OCI-LY7 (cell line): ENCODE data around the gene RASIP1. TPM values are rescaled to one million over a fixed set of nuclear protein-coding genes. Genes with fewer than 3 reads are reported as not detected.

ENCODE experiments used
- BruUV-seq: library from RNA; stranded (reverse); fragments of 400-500 nt; replicated peaks from 2 replicates; lab custom pipeline; 2021; lab: Mats Ljungman, UMichigan
- CTCF ChIA-PET: fragments of 300-600 bp; sonication (Branson Sonifier 250); formaldehyde crosslinking; loops from one replicate; lab custom pipeline; 2022; ENCODE audit warnings: antibody characterized with exemption; ENCODE audit not compliant: unreplicated experiment; lab: Charles Lee
- POLR2A ChIA-PET: fragments of 300-600 bp; sonication (Branson Sonifier 250); formaldehyde crosslinking; loops from one replicate; lab custom pipeline; 2022; ENCODE audit warnings: antibody characterized with exemption; lab: Charles Lee
- DNase-seq: peaks from one replicate; pipeline ENCODE4 v3.0.0-alpha.2; 2015; ENCODE audit warnings: low spot score
- H2AFZ ChIP-seq: fragments of 200-600 bp; sonication (generic), shearing (Covaris generic); 2 replicates; pipeline ENCODE4 v1.6.1; 2014; ENCODE audit warnings: mild to moderate bottlenecking, antibody characterized with exemption, low read length, moderate library complexity
- H3K27ac ChIP-seq: fragments of 200-600 bp; sonication (generic); 2 replicates; pipeline ENCODE4 v1.5.1; 2014; ENCODE audit warnings: mixed run types, low read depth, mild to moderate bottlenecking, moderate library complexity, low read length, inconsistent platforms; ENCODE audit not compliant: poor library complexity, severe bottlenecking
- H3K36me3 ChIP-seq: fragments of 200-600 bp; sonication (generic); 2 replicates; pipeline ENCODE4 v1.6.1; 2014; ENCODE audit warnings: mild to moderate bottlenecking, antibody characterized with exemption, low read length, moderate library complexity, mixed read lengths; ENCODE audit not compliant: insufficient read depth
- H3K4me1 ChIP-seq: fragments of 200-600 bp; sonication (generic); 2 replicates; pipeline ENCODE4 v1.5.1; 2014; ENCODE audit warnings: mild to moderate bottlenecking, low read length; ENCODE audit not compliant: insufficient read depth, poor library complexity, severe bottlenecking
- H3K4me2 ChIP-seq: fragments of 200-600 bp; sonication (generic); 2 replicates; pipeline ENCODE4 v1.6.1; 2014; ENCODE audit warnings: mild to moderate bottlenecking, low read length
- H3K4me3 ChIP-seq: fragments of 200-600 bp; sonication (generic); 2 replicates; pipeline ENCODE4 v1.5.1; 2014; ENCODE audit warnings: mild to moderate bottlenecking, low read depth, low read length; ENCODE audit not compliant: poor library complexity, severe bottlenecking
- H3K79me2 ChIP-seq: fragments of 200-600 bp; sonication (generic); 2 replicates; pipeline ENCODE4 v1.6.1; 2016; ENCODE audit warnings: low read depth, mild to moderate bottlenecking, low read length, moderate library complexity, mixed read lengths; ENCODE audit not compliant: insufficient read depth
- H3K9me2 ChIP-seq: fragments of 200-600 bp; sonication (generic); 2 replicates; pipeline ENCODE4 v1.6.1; 2016; ENCODE audit warnings: mild to moderate bottlenecking, low read length, mixed read lengths; ENCODE audit not compliant: insufficient read depth
- H3K9me3 ChIP-seq: fragments of 200-600 bp; sonication (generic); 2 replicates; pipeline ENCODE4 v1.6.1; 2014; ENCODE audit warnings: mild to moderate bottlenecking, mixed run types, low read length, mixed read lengths
- H4K20me1 ChIP-seq: fragments of 200-600 bp; sonication (generic); 2 replicates; pipeline ENCODE4 v1.6.1; 2014; ENCODE audit warnings: mild to moderate bottlenecking, antibody characterized with exemption, low read length, moderate library complexity, mixed read lengths; ENCODE audit not compliant: insufficient read depth
- EZH2phosphoT487 ChIP-seq: fragments of 200-600 bp; sonication (generic); IDR thresholded peaks from 2 replicates; pipeline ENCODE4 v1.6.1; 2018; ENCODE audit warnings: low read depth, borderline replicate concordance, mild to moderate bottlenecking, mixed run types, antibody characterized with exemption, low read length, moderate library complexity, mixed read lengths
- intact Hi-C: fragments of 100-400 bp; cut with micrococcal nuclease; formaldehyde crosslinking; loops from one replicate; pipeline ENCODE4 v1.10.0; 2022; ENCODE audit not compliant: unreplicated experiment
- total RNA-seq, 2 experiments: library from RNA; depleted of rRNA in 1 of 2; stranded (reverse); fragments of >200 nt in 1 of 2; shearing (Covaris generic) in 1 of 2; gene quantifications; 2 replicates each; pipeline ENCODE4 v1.2.3, GENCODE V29; 2014 to 2022
- TF ChIP-seq, protein P1 (sequence below): fragments of 200-600 bp; sonication (generic); conservative IDR thresholded peaks from 2 replicates; pipeline ENCODE4 v1.5.1; 2014; ENCODE audit warnings: mild to moderate bottlenecking, antibody characterized with exemption, low read length, moderate library complexity, mixed read lengths

The RASIP1 gene
- total RNA-seq, 2 experiments from 2014 or later: 0.09 to 0.36 TPM

DNA sequence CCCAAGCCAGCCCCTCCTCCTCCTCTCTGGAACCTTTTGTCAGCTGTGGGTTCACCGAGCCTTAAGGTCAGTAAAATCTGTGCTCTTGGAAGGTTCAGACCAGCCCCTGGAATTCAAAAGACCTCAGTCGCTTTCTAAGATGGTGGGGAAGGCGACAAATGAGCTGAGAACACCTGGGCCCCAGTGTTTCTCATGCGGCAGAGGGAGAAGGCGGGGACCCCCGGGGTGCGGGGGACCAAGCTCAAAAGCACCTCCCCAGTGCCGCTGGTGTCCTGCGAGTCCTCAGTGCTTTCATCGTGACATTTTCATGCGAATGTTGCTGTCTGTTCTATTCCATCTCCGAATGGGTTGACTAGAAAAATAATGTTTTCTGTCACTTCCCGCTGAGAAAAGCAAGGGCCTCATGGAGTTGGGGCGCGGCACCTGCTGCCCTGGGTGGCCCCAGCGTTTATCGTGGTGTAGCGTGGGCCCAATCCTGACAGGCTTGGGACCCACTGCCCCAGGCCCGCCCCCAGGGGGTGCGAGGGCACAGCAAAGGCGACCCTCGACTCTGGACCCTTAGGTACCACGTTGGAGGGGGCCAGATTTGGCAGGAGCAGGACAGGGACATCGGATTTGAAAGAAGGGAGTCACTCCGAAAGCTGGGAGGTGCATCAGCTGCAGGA, 66.8 kb downstream of the RASIP1 start:
- no peak for DNase-seq
- no peak overlapping the region for H2AFZ ChIP-seq
- no peak overlapping the region for H3K4me2 ChIP-seq
- no peaks in the 10 kb centered on the region for H3K9me2 ChIP-seq
- H3K4me3 ChIP-seq: no peak overlapping the region
- peaks cover 2% of the 10 kb centered on the region for H3K4me1 ChIP-seq
- no peaks in the 10 kb centered on the region for H4K20me1 ChIP-seq
- TF ChIP-seq, protein P1, sequence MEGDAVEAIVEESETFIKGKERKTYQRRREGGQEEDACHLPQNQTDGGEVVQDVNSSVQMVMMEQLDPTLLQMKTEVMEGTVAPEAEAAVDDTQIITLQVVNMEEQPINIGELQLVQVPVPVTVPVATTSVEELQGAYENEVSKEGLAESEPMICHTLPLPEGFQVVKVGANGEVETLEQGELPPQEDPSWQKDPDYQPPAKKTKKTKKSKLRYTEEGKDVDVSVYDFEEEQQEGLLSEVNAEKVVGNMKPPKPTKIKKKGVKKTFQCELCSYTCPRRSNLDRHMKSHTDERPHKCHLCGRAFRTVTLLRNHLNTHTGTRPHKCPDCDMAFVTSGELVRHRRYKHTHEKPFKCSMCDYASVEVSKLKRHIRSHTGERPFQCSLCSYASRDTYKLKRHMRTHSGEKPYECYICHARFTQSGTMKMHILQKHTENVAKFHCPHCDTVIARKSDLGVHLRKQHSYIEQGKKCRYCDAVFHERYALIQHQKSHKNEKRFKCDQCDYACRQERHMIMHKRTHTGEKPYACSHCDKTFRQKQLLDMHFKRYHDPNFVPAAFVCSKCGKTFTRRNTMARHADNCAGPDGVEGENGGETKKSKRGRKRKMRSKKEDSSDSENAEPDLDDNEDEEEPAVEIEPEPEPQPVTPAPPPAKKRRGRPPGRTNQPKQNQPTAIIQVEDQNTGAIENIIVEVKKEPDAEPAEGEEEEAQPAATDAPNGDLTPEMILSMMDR: no peak
- no peak for TF ChIP-seq EZH2phosphoT487
- no peaks in the 10 kb centered on the region for H3K36me3 ChIP-seq
- no peaks in the 10 kb centered on the region for H3K79me2 ChIP-seq
- intact Hi-C loops: no loop called here
- no peak overlapping the region for H3K27ac ChIP-seq
- ChIA-PET POLR2A (no interaction called here), CTCF (no interaction called here)
- BruUV-seq: no TSS peak
- H3K9me3 ChIP-seq: no peaks in the 10 kb centered on the region

DNA sequence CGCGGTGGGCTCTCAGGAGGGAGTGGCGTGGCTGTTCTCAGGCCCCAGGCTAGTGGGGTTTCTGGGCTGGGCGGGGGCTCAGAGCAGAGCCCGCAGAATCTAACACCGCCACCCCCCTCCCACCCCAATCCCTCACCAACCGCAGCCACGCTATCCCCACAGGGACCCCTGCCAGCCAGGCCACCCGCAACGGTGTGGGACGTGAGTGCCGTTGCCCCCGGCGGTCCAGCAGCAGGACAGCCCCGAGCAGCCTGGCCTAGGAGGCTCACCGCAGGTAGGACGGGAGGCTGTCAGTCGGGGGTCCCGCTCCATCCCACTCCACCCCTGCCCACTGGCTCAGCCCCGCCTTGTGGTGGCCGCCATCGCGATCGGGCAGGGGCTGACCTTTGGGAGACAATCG, 67.4 kb downstream of the RASIP1 start, which contains the start of gene NTN5:
TSS of gene NTN5 (minus strand) at position 24 of the 400 bp plus-strand sequence. CDS start 2,031 bp downstream, outside the sequence.
- Histone ChIP-seq H3K9me3 (no peaks in the 10 kb centered on the region), H3K4me2 (no peak within 1 kb of the TSS), H4K20me1 (no peaks in the 10 kb centered on the region), H3K27ac (no peak within 1 kb of the TSS), H3K9me2 (no peaks in the 10 kb centered on the region), H3K79me2 (no peaks in the 10 kb centered on the region), H2AFZ (no peak within 1 kb of the TSS), H3K36me3 (no peaks in the 10 kb centered on the region), H3K4me3 (no peak within 1 kb of the TSS), H3K4me1 (peaks cover 2% of the 10 kb centered on the region)
- no TSS peak for BruUV-seq
- ChIA-PET CTCF (no interaction called here), POLR2A (no interaction called here)
- no peak for TF ChIP-seq EZH2phosphoT487
- TF ChIP-seq, protein P1: no peak
- DNase-seq: no peak
- intact Hi-C loops: no loop called here

DNA sequence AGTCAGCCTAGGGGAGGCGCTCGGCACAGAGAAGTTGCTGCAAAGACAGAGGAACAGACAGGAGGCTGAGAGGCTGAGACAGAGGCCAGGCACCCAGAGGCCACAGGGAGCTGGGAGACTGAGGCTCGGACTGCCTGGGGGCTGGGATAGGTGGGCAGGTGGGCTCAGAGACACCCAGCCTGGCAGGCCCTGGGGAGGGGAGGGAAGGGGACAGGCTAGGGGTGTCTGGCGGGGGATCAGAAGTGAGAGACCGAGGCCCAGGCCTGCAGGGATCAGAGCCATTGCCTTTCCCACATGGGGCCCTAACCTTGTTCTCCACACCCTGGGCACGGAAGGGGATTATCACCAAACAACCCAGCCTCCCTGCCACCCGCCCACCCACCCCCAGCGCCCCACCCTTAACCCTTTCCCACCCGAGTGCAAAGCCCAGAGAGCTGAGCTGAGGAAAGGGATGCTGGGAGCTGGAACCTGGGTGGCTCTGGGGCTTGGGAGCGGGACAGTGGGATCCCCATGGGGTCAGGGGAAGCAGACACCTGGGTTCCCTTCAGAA, 68.9 kb downstream of the RASIP1 start:
- Histone ChIP-seq H3K79me2 (no peaks in the 10 kb centered on the region), H3K27ac (no peak overlapping the region), H3K4me1 (peaks cover 2% of the 10 kb centered on the region), H3K36me3 (no peaks in the 10 kb centered on the region), H3K9me2 (no peaks in the 10 kb centered on the region), H3K4me2 (no peak overlapping the region), H3K4me3 (no peak overlapping the region), H4K20me1 (no peaks in the 10 kb centered on the region), H2AFZ (no peak overlapping the region), H3K9me3 (no peaks in the 10 kb centered on the region)
- DNase-seq: no peak
- ChIA-PET CTCF (no interaction called here), POLR2A (no interaction called here)
- BruUV-seq: no TSS peak
- no peak for TF ChIP-seq EZH2phosphoT487
- TF ChIP-seq, protein P1: no peak
- intact Hi-C loops: no loop called here
